Astrocyte of the spinal cord (primary cell): ENCODE data around the gene LRP8.

Source experiments
- DNase-seq: peaks from one replicate; pipeline ENCODE4 v3.0.0; 2011; ENCODE audit warnings: low read depth, low spot score
- H3K4me3 ChIP-seq: 2 replicates; pipeline ENCODE4 v1.5.1; 2011; ENCODE audit warnings: low read depth, mild to moderate bottlenecking, low read length, moderate library complexity
- in situ Hi-C: cut with HindIII; loops from 2 replicates; pipeline ENCODE4 v1.10.0; 2017; ENCODE audit warnings: low sequenced_read_pairs
- TF ChIP-seq, protein P1 (sequence below): IDR thresholded peaks from 2 replicates; pipeline ENCODE4 v1.5.1; 2012; ENCODE audit warnings: low read depth, mild to moderate bottlenecking, low read length, inconsistent platforms

Gene LRP8

DNA sequence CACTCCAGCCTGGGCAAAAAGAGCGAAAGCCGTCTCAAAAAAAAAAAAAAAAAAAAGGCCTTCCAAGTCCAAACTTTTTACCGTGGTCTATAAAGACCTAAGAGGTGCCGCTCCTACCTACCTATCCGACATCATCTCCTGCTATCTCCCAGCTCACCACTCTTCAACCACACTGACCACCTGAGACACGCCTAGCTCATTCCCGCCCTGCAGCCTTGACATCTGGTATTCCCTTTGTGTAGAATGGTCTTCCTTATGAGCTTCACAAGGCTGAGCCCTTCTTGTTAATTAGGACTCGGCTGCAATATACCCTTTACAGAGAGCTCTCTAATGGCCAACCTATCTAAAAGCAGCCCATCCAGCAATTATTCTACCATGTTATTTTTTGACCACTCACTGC, 90.2 kb downstream of the LRP8 start:
- in situ Hi-C loops = no loop called here
- DNase-seq = no peak
- H3K4me3 ChIP-seq = peak overlapping the region; percentile 98
- TF ChIP-seq, protein P1, sequence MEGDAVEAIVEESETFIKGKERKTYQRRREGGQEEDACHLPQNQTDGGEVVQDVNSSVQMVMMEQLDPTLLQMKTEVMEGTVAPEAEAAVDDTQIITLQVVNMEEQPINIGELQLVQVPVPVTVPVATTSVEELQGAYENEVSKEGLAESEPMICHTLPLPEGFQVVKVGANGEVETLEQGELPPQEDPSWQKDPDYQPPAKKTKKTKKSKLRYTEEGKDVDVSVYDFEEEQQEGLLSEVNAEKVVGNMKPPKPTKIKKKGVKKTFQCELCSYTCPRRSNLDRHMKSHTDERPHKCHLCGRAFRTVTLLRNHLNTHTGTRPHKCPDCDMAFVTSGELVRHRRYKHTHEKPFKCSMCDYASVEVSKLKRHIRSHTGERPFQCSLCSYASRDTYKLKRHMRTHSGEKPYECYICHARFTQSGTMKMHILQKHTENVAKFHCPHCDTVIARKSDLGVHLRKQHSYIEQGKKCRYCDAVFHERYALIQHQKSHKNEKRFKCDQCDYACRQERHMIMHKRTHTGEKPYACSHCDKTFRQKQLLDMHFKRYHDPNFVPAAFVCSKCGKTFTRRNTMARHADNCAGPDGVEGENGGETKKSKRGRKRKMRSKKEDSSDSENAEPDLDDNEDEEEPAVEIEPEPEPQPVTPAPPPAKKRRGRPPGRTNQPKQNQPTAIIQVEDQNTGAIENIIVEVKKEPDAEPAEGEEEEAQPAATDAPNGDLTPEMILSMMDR = no peak

DNA sequence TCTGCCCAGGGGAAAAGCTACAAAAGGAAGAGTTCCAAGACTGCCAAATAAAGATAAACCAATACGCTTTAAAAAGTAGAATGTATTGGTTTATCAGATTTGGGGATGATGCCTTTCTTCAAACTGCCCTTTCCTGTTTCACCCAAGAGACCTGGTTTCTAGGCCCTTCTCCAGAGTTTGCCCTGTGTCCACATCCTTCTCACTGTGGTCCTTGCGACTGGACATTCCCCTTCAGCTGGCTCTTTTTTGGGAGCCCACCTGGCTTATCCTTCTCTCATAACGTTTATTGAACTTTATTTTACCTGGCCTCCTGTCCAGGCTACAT, 106.9 kb downstream of the LRP8 start:
- H3K4me3 ChIP-seq = peak overlapping the region; percentile 91
- TF ChIP-seq, protein P1 = no peak
- DNase-seq = no peak
- in situ Hi-C loops = no loop called here

DNA sequence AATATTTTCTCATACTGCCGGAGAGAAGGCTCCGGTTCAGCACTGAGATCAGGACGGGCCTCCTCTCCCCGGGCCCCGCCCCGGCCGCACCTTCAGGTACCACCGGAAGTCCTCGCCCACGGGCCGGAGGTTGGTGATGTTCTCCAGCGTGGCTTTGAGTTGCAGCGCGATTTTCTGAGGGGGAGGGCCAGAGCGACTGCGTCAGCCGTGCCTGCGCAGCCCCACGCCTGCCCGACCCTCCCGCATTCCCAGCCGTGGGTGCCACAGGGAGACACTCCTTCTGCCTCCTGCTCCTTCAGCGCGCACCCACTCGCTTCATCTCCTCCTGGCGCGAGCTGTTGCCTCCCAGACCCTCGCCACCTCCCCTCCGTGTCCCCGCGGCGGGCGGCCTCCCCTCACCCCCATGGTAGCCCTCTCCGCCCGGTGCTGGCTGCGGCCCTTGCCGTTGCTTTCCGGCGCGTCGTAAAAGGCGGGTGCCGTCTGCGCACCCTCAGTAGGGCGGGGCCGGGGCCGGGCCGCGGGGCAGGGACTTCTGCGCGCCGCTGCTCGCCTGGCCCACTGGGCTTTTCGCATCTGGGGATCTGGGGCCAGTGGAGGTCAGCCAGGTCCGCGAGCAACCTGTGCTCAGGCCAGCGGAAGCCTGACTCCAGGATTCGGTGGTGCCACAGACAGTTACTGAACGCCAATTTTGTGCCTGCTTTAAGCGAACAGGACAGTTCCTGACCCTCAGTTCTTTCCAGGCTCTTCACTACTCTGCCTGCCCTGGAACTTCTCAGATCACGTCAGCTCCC, 107.5 kb downstream of the LRP8 start, which contains the start of gene CZIB:
Gene CZIB, minus strand, starts transcription at position 464 of the 791 bp plus-strand sequence. Its CDS starts 59 bp downstream, at position 405.
- in situ Hi-C loops = no loop called here
- TF ChIP-seq, protein P1 = no peak
- H3K4me3 ChIP-seq = peak within 1 kb of the TSS; percentile 91
- DNase-seq = peak; percentile 92

DNA sequence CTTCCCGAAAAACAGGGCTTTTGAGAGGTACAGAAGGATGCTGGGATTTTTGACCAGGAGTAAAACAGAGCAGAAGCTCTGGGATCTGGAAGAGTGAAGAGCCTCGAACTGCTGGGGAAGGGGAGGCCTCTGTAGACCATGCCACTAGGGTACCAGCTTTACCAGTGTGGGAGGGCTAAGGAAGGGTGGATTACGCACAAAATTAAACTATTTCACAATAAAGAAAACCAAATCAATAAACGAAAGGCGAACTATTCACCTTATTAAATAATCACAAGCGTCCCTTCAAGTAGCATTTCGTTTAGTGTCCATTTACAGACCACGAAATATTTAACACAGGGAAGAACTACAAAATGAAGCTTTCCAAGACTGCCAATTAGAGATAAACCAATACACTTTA, 108.2 kb downstream of the LRP8 start:
- no peak for DNase-seq
- in situ Hi-C loops = no loop called here
- peak overlapping the region; percentile 91 for H3K4me3 ChIP-seq
- TF ChIP-seq, protein P1 = no peak

DNA sequence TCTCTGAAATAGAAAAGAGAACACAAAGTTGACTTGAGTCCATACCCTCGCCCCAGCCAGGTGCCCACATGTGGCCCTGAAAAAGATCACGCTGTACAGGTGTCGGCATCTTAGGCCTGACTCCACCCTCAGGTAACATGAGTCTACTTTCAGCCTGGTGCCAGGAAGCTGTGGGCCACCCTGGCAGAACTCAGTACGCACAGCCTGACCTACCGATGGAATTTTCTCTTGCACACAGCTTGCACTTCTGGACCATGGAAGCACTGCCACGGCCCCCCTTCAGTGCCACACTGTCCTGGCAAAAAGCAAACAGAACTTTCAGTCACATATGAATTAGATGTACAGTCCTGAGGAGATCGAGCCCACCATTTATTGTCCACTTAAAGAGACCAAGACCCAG, 109.7 kb downstream of the LRP8 start:
- TF ChIP-seq, protein P1 = no peak
- H3K4me3 ChIP-seq = no peak overlapping the region
- DNase-seq = no peak
- in situ Hi-C loops = no loop called here

DNA sequence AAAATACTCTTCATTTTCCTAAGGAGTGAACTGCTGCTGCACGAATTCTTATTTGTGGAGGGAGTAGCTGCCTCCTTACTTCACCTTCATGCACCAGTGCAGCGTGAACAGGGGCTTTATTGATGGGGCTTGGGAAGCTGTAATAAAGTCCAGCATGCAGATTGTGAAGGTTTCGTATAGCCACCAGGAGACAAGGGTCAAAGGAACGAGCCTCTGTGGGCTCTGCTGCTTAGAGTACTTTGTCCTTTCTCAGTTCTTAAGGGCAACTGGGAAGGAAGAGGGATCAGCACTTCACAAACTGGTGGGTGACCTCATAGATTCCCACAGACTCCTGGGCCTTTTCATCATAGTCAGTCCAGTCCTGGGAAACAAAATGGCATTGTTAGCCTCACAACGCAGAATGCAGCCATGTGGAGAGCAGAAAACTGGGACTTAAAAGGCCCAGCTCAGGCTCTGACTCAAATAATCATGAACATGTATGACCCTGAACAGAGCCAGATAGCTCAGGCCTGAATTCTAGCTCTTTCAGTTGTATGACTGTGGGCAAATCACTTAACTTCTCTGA, 113.4 kb downstream of the LRP8 start:
- TF ChIP-seq, protein P1 = no peak
- H3K4me3 ChIP-seq = no peak overlapping the region
- no peak for DNase-seq
- in situ Hi-C loops = no loop called here
